Measurements from ENCODE around the gene ATP1B4.

DNA sequence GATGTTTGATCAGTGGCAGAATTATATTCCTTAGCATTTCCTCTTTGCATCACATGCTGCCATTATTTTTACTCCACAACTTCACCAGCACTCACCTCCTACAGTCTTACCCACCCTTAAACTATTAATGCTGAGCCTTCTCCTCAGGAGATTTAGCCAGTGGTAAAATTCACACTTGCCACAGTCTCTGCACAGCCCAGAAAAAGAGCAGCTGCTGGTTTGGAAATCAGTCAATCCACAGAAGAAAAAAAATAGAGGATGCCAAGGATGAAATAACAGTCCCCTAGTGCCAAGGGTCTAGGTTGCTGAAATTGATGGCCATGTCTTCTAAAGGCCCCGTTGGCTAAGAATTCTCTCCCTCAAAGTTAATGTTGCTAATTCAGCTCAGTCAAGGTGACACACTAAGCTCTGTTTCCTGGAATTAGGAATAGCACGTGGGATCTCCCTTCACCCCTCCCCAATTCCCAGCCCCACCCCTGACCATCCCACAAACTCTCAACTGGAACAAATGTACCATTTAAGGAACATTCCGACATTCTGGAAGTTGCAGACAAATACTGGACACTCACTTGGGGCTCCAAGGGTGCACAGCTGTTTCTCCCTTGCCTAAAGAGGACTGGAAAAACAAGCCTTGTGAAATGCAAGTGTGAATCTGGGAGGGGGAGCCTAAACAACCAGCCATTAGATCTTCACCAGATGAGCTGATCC lies 5.7 kb downstream of the ATP1B4 start:
- TF ChIP-seq TAF1 (IDR thresholded peaks at IDR 0.05; ENCODE audit: borderline replicate concordance, low read depth, low read length) (no peak), POLR2A (IDR thresholded peaks at IDR 0.05; ENCODE audit: low read depth, low read length) (no peak), POLR2AphosphoS5 (IDR thresholded peaks at IDR 0.05; ENCODE audit: low read depth, low read length) (no peak)
